Mesendoderm (in vitro differentiated cells): Measurements from ENCODE around the gene PROK1.

ENCODE experiments used
- DNase-seq: peaks from one replicate; pipeline ENCODE4 v3.0.0; 2013
- H2AK5ac ChIP-seq: 2 replicates; pipeline ENCODE4 v1.6.1; 2013; ENCODE audit warnings: low read length, inconsistent platforms
- H2BK120ac ChIP-seq: 2 replicates; pipeline ENCODE4 v1.6.1; 2013; ENCODE audit warnings: low read depth, mild to moderate bottlenecking, low read length, moderate library complexity, mixed read lengths
- H2BK15ac ChIP-seq: replicated peaks from 2 replicates; pipeline ENCODE4 v1.6.1; 2013; ENCODE audit warnings: low read depth, mild to moderate bottlenecking, moderate library complexity
- H2BK5ac ChIP-seq: 2 replicates; pipeline ENCODE4 v1.6.1; 2013; ENCODE audit warnings: low read length, inconsistent platforms
- H3K18ac ChIP-seq: 2 replicates; pipeline ENCODE4 v1.6.1; 2013; ENCODE audit warnings: mild to moderate bottlenecking, low read length, mixed read lengths
- H3K23ac ChIP-seq: one replicate; pipeline ENCODE4 v1.6.1; 2013; ENCODE audit warnings: low read length
- H3K27ac ChIP-seq: 2 replicates; pipeline ENCODE4 v1.5.1; 2013; ENCODE audit warnings: low read depth, mild to moderate bottlenecking, inconsistent platforms, low read length, moderate library complexity
- H3K27me3 ChIP-seq: 2 replicates; pipeline ENCODE4 v1.6.1; 2013; ENCODE audit warnings: low read length, control low read depth, mild to moderate bottlenecking, inconsistent platforms; ENCODE audit not compliant: insufficient read depth, poor library complexity
- H3K36me3 ChIP-seq: 2 replicates; pipeline ENCODE4 v1.6.1; 2013; ENCODE audit warnings: low read length, inconsistent platforms; ENCODE audit not compliant: control insufficient read depth, insufficient read depth
- H3K4ac ChIP-seq: one replicate; pipeline ENCODE4 v1.6.1; 2013; ENCODE audit warnings: low read depth, mild to moderate bottlenecking, low read length, moderate library complexity
- H3K4me1 ChIP-seq: 2 replicates; pipeline ENCODE4 v1.6.1; 2013; ENCODE audit warnings: low read depth, low read length, inconsistent platforms; ENCODE audit not compliant: control insufficient read depth
- H3K4me2 ChIP-seq: 2 replicates; pipeline ENCODE4 v1.6.1; 2013; ENCODE audit warnings: low read length
- H3K4me3 ChIP-seq: 2 replicates; pipeline ENCODE4 v1.5.1; 2013; ENCODE audit warnings: mild to moderate bottlenecking, low read length
- H3K56ac ChIP-seq: one replicate; pipeline ENCODE4 v1.6.1; 2013; ENCODE audit warnings: low read length
- H3K79me1 ChIP-seq: 2 replicates; pipeline ENCODE4 v1.6.1; 2013; ENCODE audit warnings: low read length, inconsistent platforms
- H3K79me2 ChIP-seq: 2 replicates; pipeline ENCODE4 v1.6.1; 2013; ENCODE audit warnings: mild to moderate bottlenecking, low read length; ENCODE audit not compliant: control insufficient read depth, insufficient read depth
- H3K9ac ChIP-seq: 2 replicates; pipeline ENCODE4 v1.6.1; 2013; ENCODE audit warnings: low read length, inconsistent platforms
- H4K5ac ChIP-seq: one replicate; pipeline ENCODE4 v1.6.1; 2013; ENCODE audit warnings: low read length
- H4K8ac ChIP-seq: one replicate; pipeline ENCODE4 v1.6.1; 2013; ENCODE audit warnings: low read depth, mild to moderate bottlenecking, control low read depth, low read length, moderate library complexity
- WGBS: extraction: QIAGEN DNeasy Blood & Tissue Kit; methylation state at CpG from one replicate; pipeline ENCODE4 v1.1.7; 2013; ENCODE audit warnings: low lambda C conversion rate, missing lambda C conversion rate; ENCODE audit not compliant: insufficient coverage; ENCODE audit errors: extremely low coverage; 5-methylcytosine and 5-hydroxymethylcytosine counted together

The PROK1 gene

DNA sequence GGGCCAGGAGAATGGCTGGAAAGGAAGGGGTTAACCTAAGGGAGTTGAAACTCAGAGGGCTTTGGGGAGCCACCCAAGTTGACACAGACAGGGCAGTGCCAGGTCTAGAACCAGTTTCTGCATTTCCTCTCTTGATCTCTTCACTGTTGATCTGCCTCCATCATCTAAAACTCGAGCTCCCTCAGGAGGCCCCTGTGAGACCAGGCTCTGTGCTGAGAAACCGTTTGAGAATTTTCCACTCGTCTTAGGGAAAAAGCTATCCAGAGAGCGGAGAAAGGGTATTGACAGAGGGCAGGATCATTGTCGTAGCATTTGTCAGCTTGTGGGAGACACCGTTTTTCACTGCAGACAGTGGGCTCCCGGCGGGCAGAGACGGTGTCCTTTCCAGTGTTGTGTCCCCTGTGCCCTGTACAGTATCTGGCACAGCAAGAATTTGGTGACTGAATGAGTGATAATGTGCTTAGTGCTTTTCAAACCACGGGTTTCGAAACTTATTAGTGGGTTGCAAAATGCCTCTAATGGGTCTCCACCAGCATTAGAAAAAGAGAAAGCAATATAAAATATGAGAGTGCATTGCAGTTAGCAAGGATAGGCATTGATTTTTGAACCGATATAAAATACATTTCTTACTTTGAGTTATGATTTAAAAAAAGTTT lies 31.1 kb downstream of the PROK1 start:
- H3K4ac ChIP-seq = no peak overlapping the region
- H3K27ac ChIP-seq = no peak overlapping the region
- WGBS = no CpG with 5 or more reads among the region's 12 CpGs
- no peak overlapping the region for H3K18ac ChIP-seq
- no peaks in the 10 kb centered on the region for H3K36me3 ChIP-seq
- no peaks in the 10 kb centered on the region for H3K27me3 ChIP-seq
- H2BK15ac ChIP-seq = no peak overlapping the region
- H2BK120ac ChIP-seq = no peak overlapping the region
- H3K9ac ChIP-seq = no peak overlapping the region
- H3K4me2 ChIP-seq = no peak overlapping the region
- no peak overlapping the region for H3K56ac ChIP-seq
- DNase-seq = no peak
- no peak overlapping the region for H3K4me3 ChIP-seq
- no peak overlapping the region for H4K5ac ChIP-seq
- no peak overlapping the region for H4K8ac ChIP-seq
- H2BK5ac ChIP-seq = no peak overlapping the region
- H3K23ac ChIP-seq = no peak overlapping the region
- H3K4me1 ChIP-seq = no peaks in the 10 kb centered on the region
- H3K79me2 ChIP-seq = no peaks in the 10 kb centered on the region
- no peaks in the 10 kb centered on the region for H3K79me1 ChIP-seq
- H2AK5ac ChIP-seq = no peak overlapping the region

DNA sequence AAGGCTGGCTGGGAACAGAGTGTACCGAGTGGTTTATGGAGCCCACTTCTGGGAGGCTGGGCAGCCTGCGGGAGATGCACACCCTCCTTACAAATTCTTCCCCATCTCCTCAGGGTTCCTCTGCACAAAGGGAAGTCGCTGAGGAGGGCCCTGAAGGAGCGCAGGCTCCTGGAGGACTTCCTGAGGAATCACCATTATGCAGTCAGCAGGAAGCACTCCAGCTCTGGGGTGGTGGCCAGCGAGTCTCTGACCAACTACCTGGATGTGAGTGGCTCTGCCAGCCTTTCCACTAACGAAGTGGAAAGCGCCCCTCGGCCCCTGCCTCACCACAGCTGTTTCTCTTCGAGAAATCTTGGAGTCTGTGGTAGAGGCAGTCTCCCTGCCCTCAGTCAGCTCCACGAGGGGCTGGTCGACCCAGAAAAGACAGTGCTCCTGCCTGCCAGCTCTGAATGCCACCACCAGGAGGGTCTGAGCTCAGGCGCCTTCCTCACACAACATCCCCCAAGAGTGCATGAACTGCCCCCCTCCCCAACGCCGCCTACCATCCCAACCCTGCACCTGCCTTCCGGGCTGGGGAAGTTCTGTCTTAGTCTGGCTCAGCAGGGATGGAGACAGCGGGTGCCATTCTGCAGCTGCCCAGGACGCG lies 31.8 kb downstream of the PROK1 start:
- no peak overlapping the region for H3K23ac ChIP-seq
- whole genome bisulfite sequencing = no CpG with 5 or more reads among the region's 18 CpGs

DNA sequence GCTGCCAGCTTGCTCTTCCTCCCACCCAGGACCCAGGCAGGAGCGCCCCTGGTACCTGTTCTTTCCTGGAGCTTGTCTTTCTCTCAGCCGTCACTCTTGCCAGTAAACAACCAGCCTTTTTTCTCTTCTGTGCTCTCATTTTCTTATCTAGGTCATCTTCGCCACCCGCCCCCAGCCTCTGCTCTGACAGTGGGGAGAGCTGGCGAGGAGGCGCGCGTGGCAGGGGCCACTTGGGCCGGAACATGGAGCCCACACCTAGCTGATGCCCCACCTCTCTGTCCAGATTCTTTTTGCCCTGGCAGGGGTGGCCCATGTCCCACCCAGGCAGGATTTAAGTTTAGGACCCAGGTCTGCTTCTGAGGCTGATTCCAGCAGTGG lies 32.3 kb downstream of the PROK1 start:
- H3K4me1 ChIP-seq = peaks cover 6% of the 10 kb centered on the region
- WGBS = no CpG with 5 or more reads among the region's 9 CpGs
- no peaks in the 10 kb centered on the region for H3K36me3 ChIP-seq
- H3K18ac ChIP-seq = no peak overlapping the region
- no peak overlapping the region for H3K4ac ChIP-seq
- H2BK15ac ChIP-seq = no peak overlapping the region
- peak overlapping the region; percentile 42 for H3K56ac ChIP-seq
- H3K23ac ChIP-seq = no peak overlapping the region
- H3K4me2 ChIP-seq = no peak overlapping the region
- no peaks in the 10 kb centered on the region for H3K79me1 ChIP-seq
- H2BK120ac ChIP-seq = no peak overlapping the region
- no peak overlapping the region for H3K4me3 ChIP-seq
- H3K79me2 ChIP-seq = no peaks in the 10 kb centered on the region
- H3K27ac ChIP-seq = no peak overlapping the region
- no peak overlapping the region for H4K5ac ChIP-seq
- no peak for DNase-seq
- H4K8ac ChIP-seq = no peak overlapping the region
- H2AK5ac ChIP-seq = no peak overlapping the region
- H3K27me3 ChIP-seq = no peaks in the 10 kb centered on the region
- H2BK5ac ChIP-seq = no peak overlapping the region
- no peak overlapping the region for H3K9ac ChIP-seq

More for the DNA sequence above, 31.8 kb downstream of the PROK1 start:
- Histone ChIP-seq H3K27ac (no peak overlapping the region), H4K5ac (no peak overlapping the region), H3K4me2 (no peak overlapping the region), H3K4ac (no peak overlapping the region), H2BK5ac (no peak overlapping the region), H3K27me3 (no peaks in the 10 kb centered on the region), H3K56ac (peak overlapping the region; percentile 42), H4K8ac (no peak overlapping the region), H2BK15ac (no peak overlapping the region), H3K18ac (no peak overlapping the region), H2AK5ac (no peak overlapping the region), H3K36me3 (no peaks in the 10 kb centered on the region), H3K79me2 (no peaks in the 10 kb centered on the region), H3K4me1 (peaks cover 5% of the 10 kb centered on the region), H3K79me1 (no peaks in the 10 kb centered on the region), H3K9ac (no peak overlapping the region), H3K4me3 (no peak overlapping the region), H2BK120ac (no peak overlapping the region)
- peak; percentile 32 for DNase-seq

DNA sequence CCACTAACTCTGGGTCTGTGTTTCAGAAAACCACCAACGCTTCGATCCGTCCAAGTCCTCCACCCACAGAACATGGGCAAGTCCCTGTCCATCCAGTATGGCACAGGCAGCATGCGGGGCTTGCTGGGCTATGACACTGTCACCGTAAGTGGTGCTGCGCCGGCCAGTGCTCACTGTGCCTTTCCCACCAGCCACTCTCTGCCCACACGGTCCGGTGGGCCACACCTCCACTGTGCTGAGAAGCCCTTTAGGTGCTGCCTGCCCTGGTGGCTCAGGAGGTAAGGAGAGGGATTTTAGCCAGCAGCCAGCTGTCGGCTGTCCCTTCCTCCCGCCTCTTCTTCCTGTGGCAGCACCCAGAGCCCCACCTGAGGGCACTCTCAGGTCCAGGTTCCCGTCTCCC lies 33.9 kb downstream of the PROK1 start:
- Histone ChIP-seq H3K27ac (no peak overlapping the region), H2AK5ac (no peak overlapping the region), H3K4ac (no peak overlapping the region), H3K79me1 (no peaks in the 10 kb centered on the region), H2BK120ac (no peak overlapping the region), H3K27me3 (no peaks in the 10 kb centered on the region), H3K9ac (no peak overlapping the region), H3K4me3 (no peak overlapping the region), H2BK15ac (no peak overlapping the region), H4K8ac (no peak overlapping the region), H3K4me1 (peaks cover 6% of the 10 kb centered on the region), H2BK5ac (no peak overlapping the region), H3K79me2 (no peaks in the 10 kb centered on the region), H3K23ac (no peak overlapping the region), H3K36me3 (no peaks in the 10 kb centered on the region), H3K18ac (no peak overlapping the region), H3K56ac (no peak overlapping the region), H3K4me2 (no peak overlapping the region), H4K5ac (no peak overlapping the region)
- DNase-seq = no peak
- no CpG with 5 or more reads among the region's 12 CpGs for WGBS

DNA sequence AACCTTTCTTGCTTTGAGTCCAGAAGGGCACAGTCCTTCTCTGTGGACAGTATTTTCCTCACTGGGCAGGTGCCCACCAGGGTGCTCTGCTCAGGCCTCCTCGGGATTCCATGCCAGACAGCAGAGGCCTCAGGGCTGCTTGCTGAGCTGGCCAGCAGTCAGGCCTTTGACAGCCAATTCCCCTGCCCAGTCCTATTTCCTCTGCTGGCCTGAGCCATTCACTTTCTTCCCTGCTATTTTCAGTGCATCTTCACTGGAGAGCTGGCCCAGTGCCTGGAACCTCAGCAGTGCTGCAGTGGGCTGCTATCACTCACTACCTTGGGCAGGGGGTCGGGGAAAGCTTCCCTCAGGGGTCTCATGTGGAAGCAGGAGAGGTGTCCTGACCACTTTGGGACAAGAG lies 34.8 kb downstream of the PROK1 start:
- Histone ChIP-seq H3K4me1 (peaks cover 6% of the 10 kb centered on the region), H3K27me3 (no peaks in the 10 kb centered on the region), H3K4ac (no peak overlapping the region), H3K36me3 (no peaks in the 10 kb centered on the region), H3K18ac (no peak overlapping the region), H3K4me2 (no peak overlapping the region), H3K56ac (no peak overlapping the region), H4K8ac (no peak overlapping the region), H2AK5ac (no peak overlapping the region), H3K79me1 (no peaks in the 10 kb centered on the region), H2BK5ac (no peak overlapping the region), H3K9ac (no peak overlapping the region), H3K23ac (no peak overlapping the region), H3K79me2 (no peaks in the 10 kb centered on the region), H3K4me3 (no peak overlapping the region), H2BK120ac (no peak overlapping the region), H3K27ac (no peak overlapping the region), H2BK15ac (no peak overlapping the region), H4K5ac (no peak overlapping the region)
- no peak for DNase-seq
- WGBS = no CpG with 5 or more reads among the region's 2 CpGs

DNA sequence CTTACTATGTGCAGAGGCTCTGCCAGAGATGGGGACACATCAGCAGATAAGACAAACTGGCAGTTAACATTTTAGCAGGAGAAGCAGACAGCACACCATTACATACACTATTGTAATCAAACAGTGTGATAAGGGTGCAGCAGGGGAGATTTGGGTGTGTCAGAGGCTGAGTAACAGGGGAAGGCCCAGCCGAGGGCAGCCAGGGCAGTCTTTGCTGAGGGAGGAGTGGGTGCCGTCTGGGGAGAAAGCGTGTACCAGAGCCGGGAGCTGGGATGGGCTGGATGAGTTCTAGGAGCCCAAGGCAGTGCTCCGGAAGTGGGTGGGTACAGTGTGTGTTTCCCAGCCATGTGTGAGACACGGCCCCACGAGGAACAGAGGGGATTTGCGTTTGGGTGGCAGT lies 36.8 kb downstream of the PROK1 start:
- H3K56ac ChIP-seq = peak overlapping the region; percentile 64
- H2BK5ac ChIP-seq = no peak overlapping the region
- no peaks in the 10 kb centered on the region for H3K79me1 ChIP-seq
- H4K8ac ChIP-seq = no peak overlapping the region
- DNase-seq = peak; percentile 58
- H3K79me2 ChIP-seq = no peaks in the 10 kb centered on the region
- H3K27me3 ChIP-seq = no peaks in the 10 kb centered on the region
- no peak overlapping the region for H2BK120ac ChIP-seq
- H3K36me3 ChIP-seq = no peaks in the 10 kb centered on the region
- no peak overlapping the region for H2BK15ac ChIP-seq
- H3K9ac ChIP-seq = no peak overlapping the region
- peaks cover 6% of the 10 kb centered on the region for H3K4me1 ChIP-seq
- H3K4me2 ChIP-seq = no peak overlapping the region
- H3K18ac ChIP-seq = no peak overlapping the region
- no CpG with 5 or more reads among the region's 8 CpGs for WGBS
- no peak overlapping the region for H3K27ac ChIP-seq
- H3K4me3 ChIP-seq = no peak overlapping the region
- no peak overlapping the region for H3K23ac ChIP-seq
- H2AK5ac ChIP-seq = no peak overlapping the region
- H3K4ac ChIP-seq = no peak overlapping the region
- H4K5ac ChIP-seq = no peak overlapping the region
